Measurements from ENCODE around the gene STXBP5. TPM values are rescaled to one million over a fixed set of nuclear protein-coding genes. Genes with fewer than 3 reads are reported as not detected.
A peak's percentile ranks its signal among the peaks of the same experiment; 100 is the strongest.

Gene STXBP5
- total and polyA plus RNA-seq, 9 of the 15 experiments (the other 6 are each of a cell fraction or from before 2014, with no cell fraction given) = 23.3 to 172 (median 71.5) TPM

DNA sequence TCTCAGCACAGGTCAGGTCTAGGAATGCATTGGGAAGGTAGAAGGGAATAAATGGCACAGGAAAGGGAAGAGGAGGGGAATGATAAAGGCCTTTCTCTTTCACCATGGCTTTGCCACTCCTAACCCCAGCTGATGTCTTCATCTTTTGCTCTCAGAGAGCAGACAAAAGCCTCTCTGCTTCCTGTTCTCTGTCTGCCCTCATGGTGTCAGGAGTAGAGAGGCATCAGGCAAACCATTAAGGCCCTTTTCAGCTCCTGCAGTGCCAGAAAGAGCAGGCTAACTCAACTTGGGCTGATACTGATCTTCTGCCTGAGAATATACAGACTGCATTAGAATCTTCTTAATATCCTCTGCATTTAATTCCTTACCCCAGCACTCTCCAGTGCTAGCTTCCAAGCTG is 48.0 kb upstream of the STXBP5 start:
- no peaks in the 10 kb centered on the region for H3K9me1 ChIP-seq (ENCODE audit: control insufficient read depth, insufficient read depth, low read length)
- peak overlapping the region in 1 of 2 experiments; percentile 5; a peak in 2 of 4 replicates for H3K9ac ChIP-seq (ENCODE audit: insufficient read depth in 1 of 2, low read depth in 2 of 2, low read length in 2 of 2)
- ATAC-seq (peak; percentile 53), FAIRE-seq (no peak), DNase-seq (ENCODE audit: extremely low read depth in 1 of 4, low spot score in 3 of 4) (peak in 1 of 4 experiments; percentile 41)
- no peaks in the 10 kb centered on the region for H3K36me3 ChIP-seq (ENCODE audit: control insufficient read depth, insufficient read depth, low read length)
- no peaks in the 10 kb centered on the region for H3K27me3 ChIP-seq (ENCODE audit: control insufficient read depth in 2 of 2, insufficient read depth in 2 of 2, low read length in 2 of 2)
- peaks cover 7 to 48% of the 10 kb centered on the region in 2 experiments for H3K4me1 ChIP-seq (replicated peaks in 1 of 2; ENCODE audit: control insufficient read depth in 2 of 2, insufficient read depth in 2 of 2, low read length in 2 of 2)
- intact Hi-C loops (cut with micrococcal nuclease) (no loop called here), in situ Hi-C loops (cut with MboI) (no loop called here)
- POLR2A ChIA-PET = interaction anchor here (0.9 to 2.3 kb wide), 2 partner anchors 9 to 21 kb away, joined by 3 to 7 read pairs; no protein-coding TSS in a partner anchor
- no TSS peak for BruUV-seq (replicated peaks)
- H2AFZ ChIP-seq (ENCODE audit: low read depth, low read length) = peak overlapping the region; percentile 44
- H3K4me3 ChIP-seq = no peak overlapping the region
- no peaks in the 10 kb centered on the region for H3K79me2 ChIP-seq (ENCODE audit: control insufficient read depth, insufficient read depth, low read length)
- CTCF ChIA-PET (ENCODE audit: low intra/inter-chr PET ratio) = no interaction called here
- H3K27ac ChIP-seq (ENCODE audit: extremely low read depth, low read depth, low read length) = peak overlapping the region; percentile 8; the same call in 1 of the 3 replicates
- no peaks in the 10 kb centered on the region for H3K9me3 ChIP-seq (replicated peaks; ENCODE audit: control insufficient read depth, insufficient read depth, low read depth, low read length)
- no peaks in the 10 kb centered on the region for H4K20me1 ChIP-seq (replicated peaks; ENCODE audit: control insufficient read depth, insufficient read depth, low read length)
- no peak overlapping the region for H3K4me2 ChIP-seq (ENCODE audit: insufficient read depth, low read length)
- TF ChIP-seq EZH2 (IDR thresholded peaks at IDR 0.05; ENCODE audit: borderline replicate concordance, low read depth, low read length) = no peak
- TF ChIP-seq, protein P1, sequence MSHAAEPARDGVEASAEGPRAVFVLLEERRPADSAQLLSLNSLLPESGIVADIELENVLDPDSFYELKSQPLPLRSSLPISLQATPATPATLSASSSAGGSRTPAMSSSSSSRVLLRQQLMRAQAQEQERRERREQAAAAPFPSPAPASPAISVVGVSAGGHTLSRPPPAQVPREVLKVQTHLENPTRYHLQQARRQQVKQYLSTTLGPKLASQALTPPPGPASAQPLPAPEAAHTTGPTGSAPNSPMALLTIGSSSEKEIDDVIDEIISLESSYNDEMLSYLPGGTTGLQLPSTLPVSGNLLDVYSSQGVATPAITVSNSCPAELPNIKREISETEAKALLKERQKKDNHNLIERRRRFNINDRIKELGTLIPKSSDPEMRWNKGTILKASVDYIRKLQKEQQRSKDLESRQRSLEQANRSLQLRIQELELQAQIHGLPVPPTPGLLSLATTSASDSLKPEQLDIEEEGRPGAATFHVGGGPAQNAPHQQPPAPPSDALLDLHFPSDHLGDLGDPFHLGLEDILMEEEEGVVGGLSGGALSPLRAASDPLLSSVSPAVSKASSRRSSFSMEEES (CRISPR knock-in tag; IDR thresholded peaks at IDR 0.05) = 0 out of 2 replicates have a peak, but pooled peaks have one; percentile 0
- no peak for TF ChIP-seq ZNF274 (IDR thresholded peaks at IDR 0.05; ENCODE audit: borderline replicate concordance, low read depth, low read length)
- TF ChIP-seq RAD51 (IDR thresholded peaks at IDR 0.05; ENCODE audit: borderline replicate concordance, low read depth) = no peak
- TF ChIP-seq, protein P2, sequence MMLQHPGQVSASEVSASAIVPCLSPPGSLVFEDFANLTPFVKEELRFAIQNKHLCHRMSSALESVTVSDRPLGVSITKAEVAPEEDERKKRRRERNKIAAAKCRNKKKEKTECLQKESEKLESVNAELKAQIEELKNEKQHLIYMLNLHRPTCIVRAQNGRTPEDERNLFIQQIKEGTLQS (IDR thresholded peaks at IDR 0.05) = no peak
- TF ChIP-seq, protein P2 (CRISPR knock-in tag; conservative IDR thresholded peaks at IDR 0.05) = no peak
- TF ChIP-seq, protein P3, sequence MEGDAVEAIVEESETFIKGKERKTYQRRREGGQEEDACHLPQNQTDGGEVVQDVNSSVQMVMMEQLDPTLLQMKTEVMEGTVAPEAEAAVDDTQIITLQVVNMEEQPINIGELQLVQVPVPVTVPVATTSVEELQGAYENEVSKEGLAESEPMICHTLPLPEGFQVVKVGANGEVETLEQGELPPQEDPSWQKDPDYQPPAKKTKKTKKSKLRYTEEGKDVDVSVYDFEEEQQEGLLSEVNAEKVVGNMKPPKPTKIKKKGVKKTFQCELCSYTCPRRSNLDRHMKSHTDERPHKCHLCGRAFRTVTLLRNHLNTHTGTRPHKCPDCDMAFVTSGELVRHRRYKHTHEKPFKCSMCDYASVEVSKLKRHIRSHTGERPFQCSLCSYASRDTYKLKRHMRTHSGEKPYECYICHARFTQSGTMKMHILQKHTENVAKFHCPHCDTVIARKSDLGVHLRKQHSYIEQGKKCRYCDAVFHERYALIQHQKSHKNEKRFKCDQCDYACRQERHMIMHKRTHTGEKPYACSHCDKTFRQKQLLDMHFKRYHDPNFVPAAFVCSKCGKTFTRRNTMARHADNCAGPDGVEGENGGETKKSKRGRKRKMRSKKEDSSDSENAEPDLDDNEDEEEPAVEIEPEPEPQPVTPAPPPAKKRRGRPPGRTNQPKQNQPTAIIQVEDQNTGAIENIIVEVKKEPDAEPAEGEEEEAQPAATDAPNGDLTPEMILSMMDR (IDR thresholded peaks at IDR 0.05 in 2 of 3, conservative IDR thresholded peaks at IDR 0.05 in 1 of 3; ENCODE audit: insufficient read depth in 2 of 3, low read depth in 1 of 3, low read length in 3 of 3) = peak in 1 of 3 experiments; percentile 32; a peak in 1 of 6 replicates
- peak; percentile 49 to 57 for TF ChIP-seq RAD21 (CRISPR knock-in tag; conservative IDR thresholded peaks at IDR 0.05 in 1 of 2, IDR thresholded peaks at IDR 0.05 in 1 of 2)
- no peak for TF ChIP-seq NFIC (IDR thresholded peaks at IDR 0.05)
- no peak for TF ChIP-seq ETS2 (tag; IDR thresholded peaks at IDR 0.05; ENCODE audit: borderline replicate concordance, poor library complexity, severe bottlenecking)
- no peak for TF ChIP-seq JUND (IDR thresholded peaks at IDR 0.05; ENCODE audit: borderline replicate concordance, low read depth, low read length)
- no peak for TF ChIP-seq JUND (tag; IDR thresholded peaks at IDR 0.05; ENCODE audit: borderline replicate concordance, low read depth, low read length)
- TF ChIP-seq SMAD3 (CRISPR knock-in tag; conservative IDR thresholded peaks at IDR 0.05) = no peak
- no peak for TF ChIP-seq ZNF224 (CRISPR knock-in tag; IDR thresholded peaks at IDR 0.05)
- TF ChIP-seq KHSRP (IDR thresholded peaks at IDR 0.05) = no peak
- TF ChIP-seq STAT5A (IDR thresholded peaks at IDR 0.05; ENCODE audit: borderline replicate concordance, low read length) = no peak
- TF ChIP-seq ZNF561 (CRISPR knock-in tag; conservative IDR thresholded peaks at IDR 0.05) = no peak
- TF ChIP-seq, protein P4, sequence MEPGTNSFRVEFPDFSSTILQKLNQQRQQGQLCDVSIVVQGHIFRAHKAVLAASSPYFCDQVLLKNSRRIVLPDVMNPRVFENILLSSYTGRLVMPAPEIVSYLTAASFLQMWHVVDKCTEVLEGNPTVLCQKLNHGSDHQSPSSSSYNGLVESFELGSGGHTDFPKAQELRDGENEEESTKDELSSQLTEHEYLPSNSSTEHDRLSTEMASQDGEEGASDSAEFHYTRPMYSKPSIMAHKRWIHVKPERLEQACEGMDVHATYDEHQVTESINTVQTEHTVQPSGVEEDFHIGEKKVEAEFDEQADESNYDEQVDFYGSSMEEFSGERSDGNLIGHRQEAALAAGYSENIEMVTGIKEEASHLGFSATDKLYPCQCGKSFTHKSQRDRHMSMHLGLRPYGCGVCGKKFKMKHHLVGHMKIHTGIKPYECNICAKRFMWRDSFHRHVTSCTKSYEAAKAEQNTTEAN (CRISPR knock-in tag; IDR thresholded peaks at IDR 0.05) = no peak

Data from K562 (cell line).